Measurements from ENCODE around the gene KIF5A.

Gene KIF5A

DNA sequence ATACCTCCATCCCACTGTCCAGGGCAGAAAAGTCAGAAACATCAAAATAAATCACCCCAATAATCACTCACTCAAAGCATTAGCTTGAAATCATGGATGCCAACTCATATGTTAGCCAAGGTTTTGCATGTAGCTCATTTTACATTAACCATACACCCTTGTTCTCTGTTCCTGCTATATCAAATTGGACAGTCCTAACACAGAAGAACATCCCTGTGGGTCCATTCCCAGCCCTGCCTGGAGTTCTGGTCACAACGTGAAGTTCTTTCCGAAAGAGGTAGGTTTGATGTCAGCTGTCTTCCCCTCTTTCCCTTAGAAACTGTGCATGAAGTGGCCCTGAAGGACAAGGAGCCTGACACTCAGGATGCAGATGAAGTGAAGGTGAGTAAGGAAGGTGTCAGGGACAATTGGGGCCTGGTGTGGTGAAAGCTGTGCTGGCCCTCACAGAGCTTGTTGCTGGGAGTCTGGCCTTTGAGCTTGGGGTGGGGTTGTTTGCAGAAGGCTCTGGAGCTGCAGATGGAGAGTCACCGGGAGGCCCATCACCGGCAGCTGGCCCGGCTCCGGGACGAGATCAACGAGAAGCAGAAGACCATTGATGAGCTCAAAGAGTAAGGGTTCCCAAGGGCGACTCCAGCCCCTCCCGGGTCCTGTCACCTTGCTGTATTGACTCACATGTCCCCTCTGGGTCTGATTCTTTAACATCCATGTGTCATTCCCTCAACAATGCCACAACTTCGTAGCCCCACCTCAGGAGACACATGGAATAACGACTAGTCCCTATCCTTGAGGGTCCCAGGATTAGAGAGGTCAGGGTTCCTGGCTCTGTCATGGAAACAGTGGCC is 26.1 kb downstream of the KIF5A start:
- Histone ChIP-seq H3K36me3 (ENCODE audit: insufficient read depth, insufficient read length, low read length) (peaks cover 19% of the 10 kb centered on the region), H3K27me3 (ENCODE audit: insufficient read depth, insufficient read length) (no peaks in the 10 kb centered on the region), H3K9ac (ENCODE audit: insufficient read length, low read depth) (no peak overlapping the region), H3K4me1 (ENCODE audit: insufficient read depth, insufficient read length) (peaks cover 2% of the 10 kb centered on the region), H3K9me3 (ENCODE audit: insufficient read depth, low read length) (no peaks in the 10 kb centered on the region), H3K4me3 (ENCODE audit: insufficient read length, low read depth) (no peak overlapping the region)
- no peak for DNase-seq (ENCODE audit: low read depth, low spot score)
- TF ChIP-seq YY1 (IDR thresholded peaks at IDR 0.05; ENCODE audit: insufficient read depth, insufficient read length) (no peak), ZNF274 (IDR thresholded peaks at IDR 0.05; ENCODE audit: low read depth, low read length) (no peak), SUZ12 (IDR thresholded peaks at IDR 0.05; ENCODE audit: extremely low read depth, insufficient read depth, insufficient read length) (no peak)

DNA sequence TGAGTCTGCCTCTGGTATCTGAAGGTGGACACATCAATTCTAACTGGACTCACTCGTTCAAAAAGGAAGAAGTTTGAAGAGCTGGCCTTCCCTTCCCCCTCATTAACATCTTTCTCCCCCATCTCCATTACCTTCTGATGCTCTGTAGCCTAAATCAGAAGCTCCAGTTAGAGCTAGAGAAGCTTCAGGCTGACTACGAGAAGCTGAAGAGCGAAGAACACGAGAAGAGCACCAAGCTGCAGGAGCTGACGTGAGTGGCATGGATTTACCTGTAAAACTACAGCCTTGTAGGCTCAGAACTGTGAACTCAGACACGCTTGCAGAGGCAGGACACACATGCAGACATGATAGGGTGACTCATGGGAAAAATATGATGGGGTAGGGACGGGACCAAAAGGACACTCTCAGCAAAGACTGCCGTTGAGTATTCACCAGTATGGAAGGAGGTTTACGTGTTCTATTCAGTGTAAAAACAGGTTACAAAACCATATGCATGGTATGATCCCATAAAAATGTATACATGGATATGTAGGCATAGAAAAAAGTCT is 26.8 kb downstream of the KIF5A start:
- DNase-seq (ENCODE audit: low read depth, low spot score), result no peak
- TF ChIP-seq YY1 (IDR thresholded peaks at IDR 0.05; ENCODE audit: insufficient read depth, insufficient read length), result no peak
- TF ChIP-seq SUZ12 (IDR thresholded peaks at IDR 0.05; ENCODE audit: extremely low read depth, insufficient read depth, insufficient read length), result no peak
- TF ChIP-seq ZNF274 (IDR thresholded peaks at IDR 0.05; ENCODE audit: low read depth, low read length), result no peak
- no peak overlapping the region for H3K9ac ChIP-seq (ENCODE audit: insufficient read length, low read depth)
- no peak overlapping the region for H3K4me3 ChIP-seq (ENCODE audit: insufficient read length, low read depth)
- H3K36me3 ChIP-seq (ENCODE audit: insufficient read depth, insufficient read length, low read length), result peaks cover 19% of the 10 kb centered on the region
- H3K9me3 ChIP-seq (ENCODE audit: insufficient read depth, low read length), result no peaks in the 10 kb centered on the region
- no peaks in the 10 kb centered on the region for H3K27me3 ChIP-seq (ENCODE audit: insufficient read depth, insufficient read length)
- peaks cover 2% of the 10 kb centered on the region for H3K4me1 ChIP-seq (ENCODE audit: insufficient read depth, insufficient read length)

DNA sequence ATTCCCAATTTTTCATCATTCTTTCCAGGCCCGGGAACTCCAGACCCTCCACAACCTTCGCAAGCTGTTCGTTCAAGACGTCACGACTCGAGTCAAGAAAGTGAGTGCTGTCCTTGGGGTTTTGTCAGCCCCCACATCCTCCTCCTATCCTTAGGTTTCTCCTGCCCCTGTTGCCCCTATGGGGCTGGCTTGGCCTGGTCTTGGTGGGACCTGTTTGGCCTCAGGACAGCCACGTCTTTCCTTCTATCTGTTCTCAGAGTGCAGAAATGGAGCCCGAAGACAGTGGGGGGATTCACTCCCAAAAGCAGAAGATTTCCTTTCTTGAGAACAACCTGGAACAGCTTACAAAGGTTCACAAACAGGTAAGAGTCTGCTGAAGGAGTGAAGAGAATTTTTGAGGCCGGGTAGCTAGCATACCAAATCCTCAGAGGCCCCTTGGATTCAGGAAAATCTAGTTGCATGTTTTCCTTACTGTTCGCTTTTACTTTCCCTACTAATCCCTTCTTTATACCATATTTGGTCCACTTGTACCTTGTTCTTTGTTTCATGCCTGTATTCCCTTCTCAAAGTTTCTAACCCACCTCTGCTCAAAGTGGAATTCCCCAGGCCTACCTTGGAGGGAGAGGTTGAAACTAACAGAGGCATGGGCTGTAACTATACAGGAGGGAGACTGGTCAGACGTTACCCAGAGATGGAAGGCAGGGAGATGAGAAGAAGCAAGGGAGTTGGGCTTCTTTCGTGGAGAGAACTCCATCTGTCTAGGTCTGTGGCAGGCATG is 28.3 kb downstream of the KIF5A start:
- no peaks in the 10 kb centered on the region for H3K9me3 ChIP-seq (ENCODE audit: insufficient read depth, low read length)
- peaks cover 12% of the 10 kb centered on the region for H3K36me3 ChIP-seq (ENCODE audit: insufficient read depth, insufficient read length, low read length)
- peaks cover 2% of the 10 kb centered on the region for H3K4me1 ChIP-seq (ENCODE audit: insufficient read depth, insufficient read length)
- no peaks in the 10 kb centered on the region for H3K27me3 ChIP-seq (ENCODE audit: insufficient read depth, insufficient read length)
- TF ChIP-seq YY1 (IDR thresholded peaks at IDR 0.05; ENCODE audit: insufficient read depth, insufficient read length) (no peak), SUZ12 (IDR thresholded peaks at IDR 0.05; ENCODE audit: extremely low read depth, insufficient read depth, insufficient read length) (no peak), ZNF274 (IDR thresholded peaks at IDR 0.05; ENCODE audit: low read depth, low read length) (no peak)
- no peak overlapping the region for H3K4me3 ChIP-seq (ENCODE audit: insufficient read length, low read depth)
- no peak for DNase-seq (ENCODE audit: low read depth, low spot score)
- no peak overlapping the region for H3K9ac ChIP-seq (ENCODE audit: insufficient read length, low read depth)

DNA sequence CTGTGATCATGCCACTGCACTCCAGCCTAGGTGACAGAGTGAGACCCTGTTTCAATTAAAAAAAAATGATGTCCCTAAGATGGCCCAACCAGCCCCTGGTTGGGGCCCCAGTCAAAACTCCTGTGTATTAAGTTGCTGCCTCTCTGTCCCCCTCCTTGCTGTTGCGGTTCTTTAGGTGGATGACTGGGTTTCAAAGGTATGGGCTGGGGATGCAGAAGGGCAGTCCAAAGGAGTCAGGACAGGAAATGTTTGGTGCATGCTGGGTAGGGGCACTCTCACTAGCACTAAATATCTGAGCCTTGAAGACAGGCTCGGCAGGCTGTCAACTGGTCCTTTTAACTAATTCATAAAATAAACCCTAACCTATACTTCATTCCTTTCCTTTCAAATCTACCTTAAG is 29.2 kb downstream of the KIF5A start:
- Histone ChIP-seq H3K9me3 (ENCODE audit: insufficient read depth, low read length) (no peaks in the 10 kb centered on the region), H3K4me3 (ENCODE audit: insufficient read length, low read depth) (no peak overlapping the region), H3K9ac (ENCODE audit: insufficient read length, low read depth) (no peak overlapping the region), H3K36me3 (ENCODE audit: insufficient read depth, insufficient read length, low read length) (peaks cover 12% of the 10 kb centered on the region), H3K4me1 (ENCODE audit: insufficient read depth, insufficient read length) (peaks cover 2% of the 10 kb centered on the region), H3K27me3 (ENCODE audit: insufficient read depth, insufficient read length) (no peaks in the 10 kb centered on the region)
- no peak for DNase-seq (ENCODE audit: low read depth, low spot score)
- no peak for TF ChIP-seq SUZ12 (IDR thresholded peaks at IDR 0.05; ENCODE audit: extremely low read depth, insufficient read depth, insufficient read length)
- TF ChIP-seq ZNF274 (IDR thresholded peaks at IDR 0.05; ENCODE audit: low read depth, low read length), result no peak
- TF ChIP-seq YY1 (IDR thresholded peaks at IDR 0.05; ENCODE audit: insufficient read depth, insufficient read length), result no peak

DNA sequence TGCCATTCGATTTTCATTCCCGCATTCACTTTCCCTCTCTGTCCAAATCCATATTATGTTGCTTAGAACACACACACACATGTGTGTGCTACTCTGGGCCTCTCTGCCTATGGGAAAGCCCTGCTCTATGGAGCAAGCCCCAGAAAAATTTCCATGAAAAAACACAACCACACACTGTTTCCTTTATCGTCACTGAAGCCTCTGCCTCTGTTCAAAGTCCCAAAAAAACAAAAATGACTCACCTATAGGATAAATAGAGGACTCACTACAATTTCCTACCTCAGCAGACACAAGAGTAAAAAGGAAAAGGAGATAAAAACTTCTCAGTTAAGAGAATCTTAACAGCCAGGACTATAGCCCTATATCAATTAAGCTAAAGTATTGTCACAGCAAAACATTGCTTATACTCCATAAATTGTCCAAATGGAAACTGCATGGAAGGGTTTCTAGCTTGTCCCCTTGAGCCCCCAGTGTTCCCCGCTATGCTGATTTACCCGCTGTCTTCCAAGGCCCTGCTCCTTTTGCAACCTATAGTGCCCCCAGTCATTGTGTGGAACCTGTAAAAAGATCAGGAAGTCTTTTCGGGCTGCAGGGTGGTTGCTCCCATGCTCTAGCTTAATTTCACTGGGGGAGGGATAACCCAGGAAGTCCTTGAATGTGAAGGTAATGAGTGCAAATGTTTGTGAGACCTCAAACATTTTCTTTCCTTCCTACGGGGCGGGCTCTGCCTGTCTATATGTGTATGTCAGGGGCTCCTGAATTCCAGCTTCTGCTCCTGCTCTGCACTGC is 30.0 kb downstream of the KIF5A start:
- Histone ChIP-seq H3K27me3 (ENCODE audit: insufficient read depth, insufficient read length) (no peaks in the 10 kb centered on the region), H3K36me3 (ENCODE audit: insufficient read depth, insufficient read length, low read length) (peaks cover 12% of the 10 kb centered on the region)
- TF ChIP-seq YY1 (IDR thresholded peaks at IDR 0.05; ENCODE audit: insufficient read depth, insufficient read length) (no peak), SUZ12 (IDR thresholded peaks at IDR 0.05; ENCODE audit: extremely low read depth, insufficient read depth, insufficient read length) (no peak), ZNF274 (IDR thresholded peaks at IDR 0.05; ENCODE audit: low read depth, low read length) (no peak)

DNA sequence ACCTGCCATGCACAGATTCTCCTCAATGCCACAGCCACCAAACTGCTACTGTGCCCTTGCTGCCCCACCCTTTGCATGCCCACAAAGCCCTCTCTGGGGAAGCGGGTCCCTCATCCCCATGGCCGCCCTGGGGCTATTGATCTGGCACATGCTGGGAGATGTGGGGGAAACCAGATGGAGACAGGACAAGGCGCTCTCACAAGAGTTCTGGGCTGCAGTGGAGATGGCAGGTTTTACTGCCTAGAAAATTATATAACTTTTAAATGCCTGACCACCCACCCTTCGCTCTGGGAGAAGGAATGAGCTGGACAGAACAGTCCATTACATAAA is 30.6 kb downstream of the KIF5A start:
- no peak for TF ChIP-seq SUZ12 (IDR thresholded peaks at IDR 0.05; ENCODE audit: extremely low read depth, insufficient read depth, insufficient read length)
- no peak for TF ChIP-seq ZNF274 (IDR thresholded peaks at IDR 0.05; ENCODE audit: low read depth, low read length)
- no peak for TF ChIP-seq YY1 (IDR thresholded peaks at IDR 0.05; ENCODE audit: insufficient read depth, insufficient read length)
- Histone ChIP-seq H3K9me3 (ENCODE audit: insufficient read depth, low read length) (no peaks in the 10 kb centered on the region), H3K9ac (ENCODE audit: insufficient read length, low read depth) (no peak overlapping the region), H3K36me3 (ENCODE audit: insufficient read depth, insufficient read length, low read length) (peaks cover 12% of the 10 kb centered on the region), H3K4me1 (ENCODE audit: insufficient read depth, insufficient read length) (peaks cover 2% of the 10 kb centered on the region), H3K27me3 (ENCODE audit: insufficient read depth, insufficient read length) (no peaks in the 10 kb centered on the region), H3K4me3 (ENCODE audit: insufficient read length, low read depth) (no peak overlapping the region)
- DNase-seq (ENCODE audit: low read depth, low spot score), result no peak

More for the DNA sequence above, 30.0 kb downstream of the KIF5A start:
- H3K9me3 ChIP-seq (ENCODE audit: insufficient read depth, low read length), result no peaks in the 10 kb centered on the region
- H3K4me3 ChIP-seq (ENCODE audit: insufficient read length, low read depth), result no peak overlapping the region
- H3K4me1 ChIP-seq (ENCODE audit: insufficient read depth, insufficient read length), result peaks cover 2% of the 10 kb centered on the region
- DNase-seq (ENCODE audit: low read depth, low spot score), result no peak
- no peak overlapping the region for H3K9ac ChIP-seq (ENCODE audit: insufficient read length, low read depth)

Data from NT2/D1 (cell line).